ENCODE measurements around the gene GOLGA7B.
A peak's percentile ranks its signal among the peaks of the same experiment; 100 is the strongest.

GOLGA7B gene

DNA sequence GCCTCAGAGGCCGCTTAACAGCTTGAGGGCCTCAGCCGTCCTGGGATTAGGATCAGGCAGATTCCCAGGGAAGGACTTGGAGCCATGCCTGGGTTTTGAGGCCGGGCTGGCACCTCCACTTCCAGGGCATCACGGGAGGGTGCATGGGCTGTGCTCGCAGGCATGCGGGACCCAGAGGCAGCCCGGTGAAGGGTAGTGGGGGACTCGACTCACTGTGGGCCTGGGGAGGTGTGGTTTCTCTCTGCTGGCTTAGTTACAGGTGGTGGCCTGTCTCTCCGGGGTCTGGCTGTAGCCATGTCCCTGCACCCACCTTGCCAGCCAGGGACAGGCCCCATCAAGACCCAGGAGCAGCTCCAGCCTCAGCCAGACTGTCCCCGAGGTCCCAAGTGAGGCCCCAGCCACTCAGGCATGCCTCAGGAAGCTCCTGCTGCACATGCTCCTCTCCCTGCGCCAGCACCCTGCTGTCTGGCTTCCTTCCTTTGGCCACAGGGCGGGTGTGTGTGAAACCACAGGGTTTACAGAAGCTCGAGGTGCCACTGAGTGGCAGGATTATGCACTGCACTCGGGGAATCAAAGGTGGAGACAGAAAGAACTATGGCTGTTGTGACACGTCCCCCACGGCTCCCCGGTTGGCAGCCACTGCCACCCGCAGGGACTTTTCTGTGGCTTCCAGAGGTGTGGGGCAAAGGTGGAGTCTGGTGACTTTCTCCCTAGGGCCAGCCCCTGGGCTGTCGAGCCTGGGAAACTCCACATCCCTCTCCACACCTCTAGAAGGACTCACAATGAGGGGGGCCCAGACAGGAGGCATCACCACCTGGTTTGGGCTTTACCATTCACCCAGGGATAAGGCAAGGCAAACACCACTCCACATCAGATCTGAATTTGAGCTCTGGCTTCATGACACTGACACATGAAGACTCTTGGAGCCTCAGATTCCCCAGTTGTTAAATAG, 19.7 kb downstream of the GOLGA7B start:
- Histone ChIP-seq H3K27ac (replicated peaks; ENCODE audit: low read length) (no peak overlapping the region), H3K27me3 (ENCODE audit: control insufficient read depth in 3 of 3, insufficient read depth in 3 of 3, low read depth in 1 of 3, low read length in 3 of 3) (peaks cover 0 to 64% (median 0%) of the 10 kb centered on the region in 3 experiments), H2AK5ac (ENCODE audit: low read depth, low read length) (no peak overlapping the region), H2BK12ac (ENCODE audit: low read length) (no peak overlapping the region), H2BK120ac (ENCODE audit: low read depth, low read length) (no peak overlapping the region), H3K4me2 (ENCODE audit: insufficient read depth, low read length, poor library complexity, severe bottlenecking) (no peak overlapping the region), H4K8ac (ENCODE audit: low read depth, low read length) (no peak overlapping the region), H3K4me3 (ENCODE audit: low read length in 2 of 2) (no peak overlapping the region), H4K91ac (ENCODE audit: low read depth, low read length, poor library complexity) (no peak overlapping the region), H3K4ac (ENCODE audit: low read length) (no peak overlapping the region), H3K18ac (ENCODE audit: low read length) (peak overlapping the region; percentile 70), H3K79me1 (ENCODE audit: low read depth, low read length) (peaks cover 3% of the 10 kb centered on the region), H3K14ac (ENCODE audit: low read length) (peak overlapping the region; percentile 76), H2BK5ac (ENCODE audit: low read length) (no peak overlapping the region), H3K4me1 (ENCODE audit: control insufficient read depth in 2 of 2, insufficient read depth in 1 of 2, low read depth in 1 of 2, low read length in 2 of 2) (peaks cover 0 to 3% of the 10 kb centered on the region in 2 donors), H3K23ac (ENCODE audit: low read depth, low read length, poor library complexity) (peak overlapping the region; percentile 29), H2BK15ac (ENCODE audit: low read length) (no peak overlapping the region), H3K36me3 (replicated peaks in 1 of 2; ENCODE audit: control insufficient read depth in 2 of 2, insufficient read depth in 2 of 2, low read length in 2 of 2) (peaks cover 0 to 2% of the 10 kb centered on the region in 2 donors), H2AFZ (ENCODE audit: low read length) (peak overlapping the region; percentile 68), H3K9ac (ENCODE audit: low read depth, low read length, poor library complexity) (peak overlapping the region; percentile 9), H3K9me3 (replicated peaks in 1 of 2; ENCODE audit: control insufficient read depth in 2 of 2, insufficient read depth in 1 of 2, low read depth in 1 of 2, low read length in 2 of 2) (no peaks in the 10 kb centered on the region)
- no CpG with 5 or more reads among the region's 19 CpGs for WGBS, 2 donors (ENCODE audit: extremely low coverage in 2 of 2, insufficient read length in 2 of 2, insufficient replicate concordance in 1 of 2)
- peak; percentile 32 for DNase-seq (ENCODE audit: low spot score)

DNA sequence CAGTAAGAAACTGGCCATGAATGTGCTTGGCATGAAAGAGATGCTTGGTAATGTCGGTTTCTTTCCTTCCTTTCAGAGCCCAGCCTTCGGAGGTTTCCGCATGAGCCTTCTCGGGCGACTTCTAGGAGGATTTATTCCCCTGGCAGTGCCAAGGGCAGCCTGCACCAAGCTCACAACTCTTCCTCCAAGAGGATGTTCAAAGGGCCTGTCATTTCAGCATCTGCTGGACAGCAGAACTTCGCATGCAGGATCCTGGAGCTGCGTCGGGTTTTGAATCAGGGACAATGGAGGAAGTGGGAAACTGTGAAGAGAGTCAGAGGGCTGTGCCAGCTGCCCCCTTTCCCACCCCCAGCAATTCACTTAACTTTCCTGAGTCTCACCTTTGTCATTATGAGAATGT, 21.3 kb downstream of the GOLGA7B start:
- no CpG with 5 or more reads among the region's 8 CpGs for WGBS, 2 donors (ENCODE audit: extremely low coverage in 2 of 2, insufficient read length in 2 of 2, insufficient replicate concordance in 1 of 2)
- H3K23ac ChIP-seq (ENCODE audit: low read depth, low read length, poor library complexity), result no peak overlapping the region

DNA sequence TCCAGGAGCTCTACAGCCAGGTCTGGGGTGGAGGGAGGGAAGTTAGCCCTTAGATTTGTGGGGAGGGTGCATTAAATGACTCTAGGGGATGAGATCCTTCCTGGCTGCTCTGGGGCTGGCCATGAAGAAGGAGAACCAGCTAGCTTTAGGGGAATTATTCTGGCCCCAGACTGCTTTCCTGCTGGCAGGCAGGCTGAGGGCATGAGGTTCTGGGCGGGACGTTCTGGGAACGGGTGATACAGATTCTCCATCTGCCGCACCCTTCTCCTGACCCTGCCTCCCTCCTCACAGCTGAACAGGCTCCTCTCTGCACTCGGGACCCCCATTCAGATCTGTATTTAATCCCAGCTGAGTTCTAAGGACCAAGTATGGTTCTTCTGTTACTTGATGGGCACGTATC, 23.9 kb downstream of the GOLGA7B start:
- no CpG with 5 or more reads among the region's 6 CpGs for WGBS, 2 donors (ENCODE audit: extremely low coverage in 2 of 2, insufficient read length in 2 of 2, insufficient replicate concordance in 1 of 2)
- Histone ChIP-seq H3K4me3 (ENCODE audit: low read length in 2 of 2) (no peak overlapping the region), H3K9ac (ENCODE audit: low read depth, low read length, poor library complexity) (no peak overlapping the region), H2BK15ac (ENCODE audit: low read length) (no peak overlapping the region), H3K4ac (ENCODE audit: low read length) (no peak overlapping the region), H3K36me3 (replicated peaks in 1 of 2; ENCODE audit: control insufficient read depth in 2 of 2, insufficient read depth in 2 of 2, low read length in 2 of 2) (no peaks in the 10 kb centered on the region), H2AFZ (ENCODE audit: low read length) (no peak overlapping the region), H2AK5ac (ENCODE audit: low read depth, low read length) (no peak overlapping the region), H2BK12ac (ENCODE audit: low read length) (no peak overlapping the region), H2BK5ac (ENCODE audit: low read length) (no peak overlapping the region), H2BK120ac (ENCODE audit: low read depth, low read length) (no peak overlapping the region), H3K18ac (ENCODE audit: low read length) (no peak overlapping the region), H3K4me2 (ENCODE audit: insufficient read depth, low read length, poor library complexity, severe bottlenecking) (no peak overlapping the region), H3K27me3 (ENCODE audit: control insufficient read depth in 3 of 3, insufficient read depth in 3 of 3, low read depth in 1 of 3, low read length in 3 of 3) (peaks cover 0 to 48% (median 0%) of the 10 kb centered on the region in 3 experiments), H4K91ac (ENCODE audit: low read depth, low read length, poor library complexity) (no peak overlapping the region), H3K23ac (ENCODE audit: low read depth, low read length, poor library complexity) (no peak overlapping the region), H3K4me1 (ENCODE audit: control insufficient read depth in 2 of 2, insufficient read depth in 1 of 2, low read depth in 1 of 2, low read length in 2 of 2) (peaks cover 0 to 3% of the 10 kb centered on the region in 2 donors), H4K8ac (ENCODE audit: low read depth, low read length) (no peak overlapping the region), H3K14ac (ENCODE audit: low read length) (no peak overlapping the region), H3K27ac (replicated peaks; ENCODE audit: low read length) (no peak overlapping the region), H3K9me3 (replicated peaks in 1 of 2; ENCODE audit: control insufficient read depth in 2 of 2, insufficient read depth in 1 of 2, low read depth in 1 of 2, low read length in 2 of 2) (no peaks in the 10 kb centered on the region), H3K79me1 (ENCODE audit: low read depth, low read length) (no peaks in the 10 kb centered on the region)
- no peak for DNase-seq (ENCODE audit: low spot score)

More for the DNA sequence above, 21.3 kb downstream of the GOLGA7B start:
- H3K4ac ChIP-seq (ENCODE audit: low read length), result no peak overlapping the region
- H4K91ac ChIP-seq (ENCODE audit: low read depth, low read length, poor library complexity), result no peak overlapping the region
- H2AFZ ChIP-seq (ENCODE audit: low read length), result no peak overlapping the region
- H3K14ac ChIP-seq (ENCODE audit: low read length), result no peak overlapping the region
- peaks cover 0 to 59% (median 0%) of the 10 kb centered on the region in 3 experiments for H3K27me3 ChIP-seq (ENCODE audit: control insufficient read depth in 3 of 3, insufficient read depth in 3 of 3, low read depth in 1 of 3, low read length in 3 of 3)
- no peak overlapping the region for H3K18ac ChIP-seq (ENCODE audit: low read length)
- H3K4me2 ChIP-seq (ENCODE audit: insufficient read depth, low read length, poor library complexity, severe bottlenecking), result no peak overlapping the region
- H2AK5ac ChIP-seq (ENCODE audit: low read depth, low read length), result no peak overlapping the region
- peaks cover 0 to 3% of the 10 kb centered on the region in 2 donors for H3K4me1 ChIP-seq (ENCODE audit: control insufficient read depth in 2 of 2, insufficient read depth in 1 of 2, low read depth in 1 of 2, low read length in 2 of 2)
- no peak overlapping the region for H2BK15ac ChIP-seq (ENCODE audit: low read length)
- peaks cover 3% of the 10 kb centered on the region for H3K79me1 ChIP-seq (ENCODE audit: low read depth, low read length)
- no peak overlapping the region for H2BK5ac ChIP-seq (ENCODE audit: low read length)
- H2BK12ac ChIP-seq (ENCODE audit: low read length), result no peak overlapping the region
- no peaks in the 10 kb centered on the region for H3K9me3 ChIP-seq (replicated peaks in 1 of 2; ENCODE audit: control insufficient read depth in 2 of 2, insufficient read depth in 1 of 2, low read depth in 1 of 2, low read length in 2 of 2)
- H3K27ac ChIP-seq (replicated peaks; ENCODE audit: low read length), result no peak overlapping the region
- no peak overlapping the region for H4K8ac ChIP-seq (ENCODE audit: low read depth, low read length)
- DNase-seq (ENCODE audit: low spot score), result no peak
- H3K4me3 ChIP-seq (ENCODE audit: low read length in 2 of 2), result no peak overlapping the region
- H3K36me3 ChIP-seq (replicated peaks in 1 of 2; ENCODE audit: control insufficient read depth in 2 of 2, insufficient read depth in 2 of 2, low read length in 2 of 2), result peaks cover 0 to 2% of the 10 kb centered on the region in 2 donors
- no peak overlapping the region for H3K9ac ChIP-seq (ENCODE audit: low read depth, low read length, poor library complexity)
- no peak overlapping the region for H2BK120ac ChIP-seq (ENCODE audit: low read depth, low read length)

DNA sequence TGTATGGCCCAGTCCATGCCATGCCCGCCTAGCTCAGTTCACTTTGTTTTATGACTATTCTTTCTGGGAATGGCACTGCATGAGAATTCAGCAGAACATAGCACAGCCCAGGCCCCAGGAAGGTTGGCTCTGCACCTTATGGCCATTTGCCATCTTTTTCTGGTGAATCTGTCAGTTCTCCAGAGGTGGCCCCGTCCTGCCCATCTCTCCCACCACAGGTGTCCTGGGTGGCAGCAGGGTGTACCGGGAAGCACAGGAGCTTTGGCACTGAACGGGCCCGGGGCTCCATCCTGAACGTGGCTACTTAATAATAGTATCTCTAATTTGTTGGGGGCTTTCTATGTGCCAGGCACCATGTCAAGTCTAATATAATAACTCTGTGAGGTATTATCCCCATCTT, 24.7 kb downstream of the GOLGA7B start:
- Histone ChIP-seq H4K8ac (ENCODE audit: low read depth, low read length) (no peak overlapping the region), H3K4ac (ENCODE audit: low read length) (no peak overlapping the region), H2AK5ac (ENCODE audit: low read depth, low read length) (no peak overlapping the region), H3K79me1 (ENCODE audit: low read depth, low read length) (no peaks in the 10 kb centered on the region), H4K91ac (ENCODE audit: low read depth, low read length, poor library complexity) (no peak overlapping the region), H3K36me3 (replicated peaks in 1 of 2; ENCODE audit: control insufficient read depth in 2 of 2, insufficient read depth in 2 of 2, low read length in 2 of 2) (no peaks in the 10 kb centered on the region), H3K14ac (ENCODE audit: low read length) (no peak overlapping the region), H3K4me2 (ENCODE audit: insufficient read depth, low read length, poor library complexity, severe bottlenecking) (no peak overlapping the region), H2BK12ac (ENCODE audit: low read length) (no peak overlapping the region), H3K23ac (ENCODE audit: low read depth, low read length, poor library complexity) (no peak overlapping the region), H3K4me3 (ENCODE audit: low read length in 2 of 2) (no peak overlapping the region), H3K27ac (replicated peaks; ENCODE audit: low read length) (no peak overlapping the region), H2BK15ac (ENCODE audit: low read length) (no peak overlapping the region), H3K9me3 (replicated peaks in 1 of 2; ENCODE audit: control insufficient read depth in 2 of 2, insufficient read depth in 1 of 2, low read depth in 1 of 2, low read length in 2 of 2) (no peaks in the 10 kb centered on the region), H3K27me3 (ENCODE audit: control insufficient read depth in 3 of 3, insufficient read depth in 3 of 3, low read depth in 1 of 3, low read length in 3 of 3) (peaks cover 0 to 41% (median 0%) of the 10 kb centered on the region in 3 experiments), H2AFZ (ENCODE audit: low read length) (no peak overlapping the region), H2BK120ac (ENCODE audit: low read depth, low read length) (no peak overlapping the region), H2BK5ac (ENCODE audit: low read length) (no peak overlapping the region), H3K4me1 (ENCODE audit: control insufficient read depth in 2 of 2, insufficient read depth in 1 of 2, low read depth in 1 of 2, low read length in 2 of 2) (peaks cover 0 to under 1% of the 10 kb centered on the region in 2 donors), H3K18ac (ENCODE audit: low read length) (no peak overlapping the region), H3K9ac (ENCODE audit: low read depth, low read length, poor library complexity) (peak overlapping the region; percentile 36)
- no CpG with 5 or more reads among the region's 6 CpGs for WGBS, 2 donors (ENCODE audit: extremely low coverage in 2 of 2, insufficient read length in 2 of 2, insufficient replicate concordance in 1 of 2)
- no peak for DNase-seq (ENCODE audit: low spot score)

All from neuronal stem cell (in vitro differentiated cells).